Measurements from ENCODE around the gene CEP70. TPM values are rescaled to one million over a fixed set of nuclear protein-coding genes. Genes with fewer than 3 reads are reported as not detected.
"Not testable (repeated sequence)": the region's sequence is repeated elsewhere in the genome, so short reads cannot be mapped to it uniquely, and the experiment has no call there.

CEP70 gene
- total RNA-seq, 1 donor from 2014 or later: 7.7 TPM

DNA sequence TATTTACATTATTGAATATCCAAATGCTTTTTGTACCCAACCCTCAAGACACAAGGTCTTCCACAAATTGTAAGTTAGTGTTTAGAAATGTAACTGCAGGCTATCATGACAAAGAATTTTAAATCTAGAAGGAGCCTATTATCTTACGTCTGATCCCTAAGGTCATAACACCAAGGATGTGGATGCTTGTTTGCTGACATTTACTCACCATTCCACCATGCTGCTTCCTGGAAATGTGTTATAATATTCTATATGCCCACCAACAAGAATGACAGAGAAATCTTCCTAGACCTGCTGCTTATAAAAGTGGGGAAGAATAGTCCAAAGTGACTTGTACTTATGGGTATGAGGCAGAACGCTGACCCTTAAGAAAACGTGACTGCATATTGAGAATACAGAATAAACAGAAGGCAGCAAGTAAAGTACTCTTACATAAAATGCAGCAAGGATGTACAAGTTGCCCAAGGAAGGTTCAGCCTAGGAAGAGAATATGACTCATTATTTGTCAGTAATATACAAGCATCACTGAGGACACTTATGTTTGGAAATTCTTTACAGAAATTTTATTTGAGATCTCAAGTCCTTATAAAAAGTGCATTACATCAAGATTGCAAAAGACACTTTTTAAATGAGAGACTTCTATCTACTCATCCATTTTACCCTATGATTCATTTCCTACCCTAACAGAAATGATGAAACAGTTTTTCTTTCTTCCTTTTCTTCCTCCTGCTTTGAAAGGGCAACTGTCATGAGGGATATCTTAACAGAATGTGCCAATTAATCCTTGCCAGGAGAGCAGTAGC, 100.1 kb downstream of the CEP70 start:
- no peak for DNase-seq (ENCODE audit: low spot score)
- peaks cover 9% of the 10 kb centered on the region for H3K4me1 Mint-ChIP-seq (ENCODE audit: low read depth)
- H3K9me3 Mint-ChIP-seq: peaks cover 19% of the 10 kb centered on the region
- H3K4me3 Mint-ChIP-seq (ENCODE audit: low read depth): no peak overlapping the region
- intact Hi-C loops (cut with micrococcal nuclease): no loop called here
- no peaks in the 10 kb centered on the region for H3K27me3 Mint-ChIP-seq (ENCODE audit: low read depth)
- no peak overlapping the region for H3K27ac Mint-ChIP-seq
- peaks cover 24% of the 10 kb centered on the region for H3K36me3 Mint-ChIP-seq (ENCODE audit: low read depth)

- Mint-ChIP-seq H3K27ac (no peak overlapping the region), H3K27me3 (ENCODE audit: low read depth) (no peaks in the 10 kb centered on the region), H3K4me1 (ENCODE audit: low read depth) (peaks cover 9% of the 10 kb centered on the region), H3K36me3 (ENCODE audit: low read depth) (peaks cover 28% of the 10 kb centered on the region), H3K4me3 (ENCODE audit: low read depth) (no peak overlapping the region), H3K9me3 (peaks cover 23% of the 10 kb centered on the region)
- intact Hi-C loops (cut with micrococcal nuclease): no loop called here
- no peak for DNase-seq (ENCODE audit: low spot score)
These were observed 100.9 kb downstream of the CEP70 start for GRCh38 chr3:138492980-138493675.

DNA sequence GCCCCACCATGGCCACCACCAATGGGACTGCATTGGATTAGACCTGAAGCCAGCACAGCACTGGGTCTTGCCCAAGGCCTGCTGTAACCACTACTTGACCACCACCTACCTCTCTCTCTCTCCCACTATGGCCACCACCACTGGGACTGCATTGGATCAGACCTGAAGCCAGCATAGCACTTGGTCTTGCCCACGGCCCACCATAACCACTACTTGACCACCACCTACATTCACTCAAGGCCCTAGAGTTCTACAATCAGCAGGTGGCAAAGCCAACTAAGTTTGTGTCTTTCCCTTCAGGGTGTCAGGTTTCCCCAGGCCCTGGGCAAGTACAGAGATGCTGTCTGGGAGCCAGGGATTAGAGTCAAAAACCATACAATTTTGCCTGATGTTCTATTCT, 102.1 kb downstream of the CEP70 start:
- Mint-ChIP-seq H3K27me3 (ENCODE audit: low read depth) (no peaks in the 10 kb centered on the region), H3K27ac (no peak overlapping the region), H3K36me3 (ENCODE audit: low read depth) (peaks cover 35% of the 10 kb centered on the region), H3K4me3 (ENCODE audit: low read depth) (no peak overlapping the region), H3K4me1 (ENCODE audit: low read depth) (peaks cover 9% of the 10 kb centered on the region), H3K9me3 (peaks cover 34% of the 10 kb centered on the region)
- DNase-seq (ENCODE audit: low spot score): no peak
- intact Hi-C loops (cut with micrococcal nuclease): no loop called here

- H3K4me3 Mint-ChIP-seq (ENCODE audit: low read depth); H3K4me1 Mint-ChIP-seq (ENCODE audit: low read depth); H3K27me3 Mint-ChIP-seq (ENCODE audit: low read depth); intact Hi-C loops (cut with micrococcal nuclease); H3K27ac Mint-ChIP-seq; DNase-seq (ENCODE audit: low spot score): not testable (repeated sequence)
- H3K36me3 Mint-ChIP-seq (ENCODE audit: low read depth): peaks cover 18% of the 10 kb centered on the region
- H3K9me3 Mint-ChIP-seq: peaks cover 50% of the 10 kb centered on the region
These were observed 107.5 kb downstream of the CEP70 start for GRCh38 chr3:138486580-138486979.

- Mint-ChIP-seq H3K36me3 (ENCODE audit: low read depth) (peaks cover 18% of the 10 kb centered on the region), H3K9me3 (peaks cover 40% of the 10 kb centered on the region)
- H3K4me1 Mint-ChIP-seq (ENCODE audit: low read depth); DNase-seq (ENCODE audit: low spot score); H3K4me3 Mint-ChIP-seq (ENCODE audit: low read depth); intact Hi-C loops (cut with micrococcal nuclease); H3K27me3 Mint-ChIP-seq (ENCODE audit: low read depth); H3K27ac Mint-ChIP-seq: not testable (repeated sequence)
These were observed 109.4 kb downstream of the CEP70 start for GRCh38 chr3:138484672-138485071.

DNA sequence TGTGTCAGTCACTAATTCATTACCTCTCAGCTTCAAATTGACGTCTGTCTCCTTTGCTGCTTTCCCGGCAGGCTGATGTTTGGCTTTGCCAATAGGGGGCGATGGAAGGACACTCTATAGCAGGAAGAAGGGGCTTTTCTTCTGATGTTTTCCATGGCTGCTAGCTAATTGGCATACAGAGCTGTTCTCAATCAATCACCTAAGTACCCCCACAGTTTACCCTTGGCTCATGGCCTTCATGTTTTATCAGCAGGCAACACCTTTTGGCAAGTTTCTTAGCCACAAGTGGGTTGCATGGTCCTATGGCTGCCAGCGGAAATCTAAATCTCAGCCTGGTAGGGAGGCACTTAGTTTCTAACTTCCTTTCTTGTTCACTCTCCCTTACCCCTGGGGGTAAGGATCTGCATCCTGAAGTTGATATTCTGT, 114.6 kb downstream of the CEP70 start:
- H3K4me1 Mint-ChIP-seq (ENCODE audit: low read depth): no peaks in the 10 kb centered on the region
- intact Hi-C loops (cut with micrococcal nuclease): loop anchor here (2.0 kb wide), 2 partner anchors 435 to 443 kb away; no protein-coding TSS in a partner anchor

DNA sequence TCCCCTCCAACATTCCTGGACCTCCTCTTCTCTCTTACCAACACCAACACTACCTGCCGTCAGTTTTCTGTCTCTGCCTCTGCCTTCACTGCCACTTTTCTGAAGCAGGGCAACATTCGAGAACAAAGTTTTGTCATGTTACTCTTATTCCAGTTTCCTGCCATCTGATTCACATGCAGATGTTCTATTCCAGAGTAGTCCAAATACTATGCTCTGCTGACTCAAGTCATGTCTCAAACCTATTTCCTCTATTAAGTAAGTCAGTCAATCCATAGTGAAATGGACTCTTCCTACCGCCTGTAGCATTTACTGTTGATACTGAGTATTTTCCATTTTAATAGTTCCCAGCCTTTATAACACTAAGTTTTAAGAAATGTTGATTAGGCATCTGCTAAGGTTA, 116.3 kb downstream of the CEP70 start:
- DNase-seq (ENCODE audit: low spot score): no peak
- intact Hi-C loops (cut with micrococcal nuclease): loop anchor here (2.0 kb wide), 2 partner anchors 437 to 445 kb away; no protein-coding TSS in a partner anchor
- Mint-ChIP-seq H3K4me1 (ENCODE audit: low read depth) (no peaks in the 10 kb centered on the region), H3K27ac (no peak overlapping the region), H3K4me3 (ENCODE audit: low read depth) (no peak overlapping the region), H3K36me3 (ENCODE audit: low read depth) (no peaks in the 10 kb centered on the region), H3K27me3 (ENCODE audit: low read depth) (peaks cover 7% of the 10 kb centered on the region), H3K9me3 (no peaks in the 10 kb centered on the region)

More for the DNA sequence above, 114.6 kb downstream of the CEP70 start:
- Mint-ChIP-seq H3K27ac (no peak overlapping the region), H3K4me3 (ENCODE audit: low read depth) (no peak overlapping the region), H3K27me3 (ENCODE audit: low read depth) (peaks cover 7% of the 10 kb centered on the region), H3K36me3 (ENCODE audit: low read depth) (no peaks in the 10 kb centered on the region), H3K9me3 (no peaks in the 10 kb centered on the region)
- DNase-seq (ENCODE audit: low spot score): no peak

DNA sequence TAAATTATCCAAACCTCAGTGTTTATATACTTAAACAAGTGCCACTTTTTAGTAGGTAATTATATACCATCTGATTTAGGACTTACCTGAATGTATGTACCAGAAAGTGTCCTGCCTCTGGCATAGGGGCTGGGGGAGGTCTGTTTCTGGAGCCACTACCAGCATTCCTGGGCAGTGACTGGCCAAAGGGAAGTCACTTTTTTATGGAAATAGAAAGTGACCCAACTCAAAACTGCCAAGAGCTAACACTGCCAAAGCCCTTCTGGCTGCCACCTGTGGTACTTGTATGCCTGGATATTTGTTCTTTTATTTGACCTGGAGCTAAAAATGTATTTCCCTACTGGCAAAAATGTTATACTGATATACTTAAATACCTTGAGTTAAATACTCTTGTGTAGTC, 116.9 kb downstream of the CEP70 start:
- intact Hi-C loops (cut with micrococcal nuclease): no loop called here
- H3K4me3 Mint-ChIP-seq (ENCODE audit: low read depth): no peak overlapping the region
- no peak for DNase-seq (ENCODE audit: low spot score)
- no peaks in the 10 kb centered on the region for H3K4me1 Mint-ChIP-seq (ENCODE audit: low read depth)
- no peaks in the 10 kb centered on the region for H3K9me3 Mint-ChIP-seq
- H3K27ac Mint-ChIP-seq: no peak overlapping the region
- no peaks in the 10 kb centered on the region for H3K36me3 Mint-ChIP-seq (ENCODE audit: low read depth)
- H3K27me3 Mint-ChIP-seq (ENCODE audit: low read depth): peaks cover 7% of the 10 kb centered on the region

DNA sequence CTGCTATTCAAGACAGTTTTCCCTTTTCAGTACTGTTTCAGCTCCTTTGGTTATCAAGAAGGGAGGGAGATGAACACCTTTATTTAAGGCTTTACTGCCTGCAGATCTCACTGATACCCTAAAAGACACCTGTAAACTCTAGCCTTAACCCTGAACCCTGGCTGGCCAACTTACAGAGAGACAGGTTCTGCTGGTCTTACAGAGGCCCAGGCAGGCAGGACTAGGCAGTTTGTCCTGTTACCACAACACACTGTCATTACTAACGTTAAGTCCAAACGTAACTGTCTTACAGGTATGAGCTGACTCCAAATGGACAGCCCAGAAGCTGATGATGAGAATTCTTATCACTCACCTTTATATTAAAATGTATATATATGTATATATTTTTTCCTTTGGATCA, 117.5 kb downstream of the CEP70 start:
- Mint-ChIP-seq H3K36me3 (ENCODE audit: low read depth) (no peaks in the 10 kb centered on the region), H3K27me3 (ENCODE audit: low read depth) (peaks cover 7% of the 10 kb centered on the region), H3K4me3 (ENCODE audit: low read depth) (no peak overlapping the region), H3K4me1 (ENCODE audit: low read depth) (no peaks in the 10 kb centered on the region), H3K27ac (no peak overlapping the region), H3K9me3 (no peaks in the 10 kb centered on the region)
- DNase-seq (ENCODE audit: low spot score): no peak
- intact Hi-C loops (cut with micrococcal nuclease): no loop called here

- Mint-ChIP-seq H3K4me3 (ENCODE audit: low read depth) (no peak overlapping the region), H3K27me3 (ENCODE audit: low read depth) (peaks cover 6% of the 10 kb centered on the region), H3K27ac (no peak overlapping the region), H3K36me3 (ENCODE audit: low read depth) (no peaks in the 10 kb centered on the region), H3K4me1 (ENCODE audit: low read depth) (no peaks in the 10 kb centered on the region), H3K9me3 (no peaks in the 10 kb centered on the region)
- no peak for DNase-seq (ENCODE audit: low spot score)
- intact Hi-C loops (cut with micrococcal nuclease): no loop called here
These were observed 119.9 kb downstream of the CEP70 start for GRCh38 chr3:138474163-138474562.

DNA sequence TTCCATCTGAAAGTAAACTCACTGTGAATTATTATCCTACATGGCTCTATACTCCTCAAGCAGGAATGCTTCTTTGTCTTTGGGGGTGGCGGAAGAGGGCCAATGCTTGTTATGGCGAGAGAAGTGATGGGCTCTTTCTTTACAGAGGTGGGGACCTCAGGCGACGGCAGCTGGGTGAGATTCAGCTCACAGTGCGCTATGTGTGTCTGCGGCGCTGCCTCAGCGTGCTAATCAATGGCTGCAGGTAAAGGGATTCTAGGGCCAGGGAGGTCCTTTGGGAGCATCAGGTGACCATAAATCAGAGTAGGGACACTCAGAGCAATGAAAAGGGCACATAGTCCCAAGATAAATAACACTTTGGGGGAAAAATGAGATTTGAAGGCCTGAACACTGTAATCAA, 120.7 kb downstream of the CEP70 start:
- no peak overlapping the region for H3K4me3 Mint-ChIP-seq (ENCODE audit: low read depth)
- peaks cover 6% of the 10 kb centered on the region for H3K27me3 Mint-ChIP-seq (ENCODE audit: low read depth)
- DNase-seq (ENCODE audit: low spot score): no peak
- no peaks in the 10 kb centered on the region for H3K36me3 Mint-ChIP-seq (ENCODE audit: low read depth)
- no peak overlapping the region for H3K27ac Mint-ChIP-seq
- intact Hi-C loops (cut with micrococcal nuclease): no loop called here
- H3K9me3 Mint-ChIP-seq: no peaks in the 10 kb centered on the region
- no peaks in the 10 kb centered on the region for H3K4me1 Mint-ChIP-seq (ENCODE audit: low read depth)

- Mint-ChIP-seq H3K4me3 (ENCODE audit: low read depth) (no peak overlapping the region), H3K9me3 (no peaks in the 10 kb centered on the region), H3K4me1 (ENCODE audit: low read depth) (no peaks in the 10 kb centered on the region), H3K36me3 (ENCODE audit: low read depth) (no peaks in the 10 kb centered on the region), H3K27ac (no peak overlapping the region), H3K27me3 (ENCODE audit: low read depth) (peaks cover 6% of the 10 kb centered on the region)
- DNase-seq (ENCODE audit: low spot score): no peak
- intact Hi-C loops (cut with micrococcal nuclease): no loop called here
These were observed 121.8 kb downstream of the CEP70 start for GRCh38 chr3:138472141-138472825.

DNA sequence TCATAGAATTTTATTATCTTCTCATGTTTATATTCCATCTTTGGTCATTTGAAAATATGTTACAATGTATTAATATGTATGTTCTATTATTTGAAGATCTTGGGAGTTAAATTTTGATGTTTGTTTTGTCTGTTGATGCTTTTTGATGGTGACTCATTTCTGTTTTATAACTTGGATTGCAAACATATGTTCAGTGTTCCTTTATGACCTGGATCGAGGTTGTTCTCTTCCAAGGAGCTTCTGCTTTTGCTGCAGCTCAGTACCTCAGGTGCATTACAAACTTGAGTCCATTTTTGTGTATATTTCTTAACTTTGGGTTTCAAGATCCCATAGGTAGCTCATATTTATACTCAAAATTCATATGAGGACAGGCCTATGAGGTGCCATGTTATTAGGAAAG, 122.6 kb downstream of the CEP70 start:
- H3K27me3 Mint-ChIP-seq (ENCODE audit: low read depth): peaks cover 6% of the 10 kb centered on the region
- no peak overlapping the region for H3K4me3 Mint-ChIP-seq (ENCODE audit: low read depth)
- DNase-seq (ENCODE audit: low spot score): no peak
- no peaks in the 10 kb centered on the region for H3K4me1 Mint-ChIP-seq (ENCODE audit: low read depth)
- H3K36me3 Mint-ChIP-seq (ENCODE audit: low read depth): no peaks in the 10 kb centered on the region
- intact Hi-C loops (cut with micrococcal nuclease): no loop called here
- no peaks in the 10 kb centered on the region for H3K9me3 Mint-ChIP-seq
- H3K27ac Mint-ChIP-seq: no peak overlapping the region

Data from activated T-helper 2 cell treated with anti-CD3 and anti-CD28 coated beads, Interferon-gamma antibody, Interleukin-2, Interleukin-4, amounts not matched to agents 10 μg/mL and 5 μg/mL and 100 μg/mL, durations not matched to agents 14 hours and 24 hours and 36 hours (primary cell).